Activated CD8-positive, alpha-beta memory T cell treated with anti-CD3 and anti-CD28 coated beads for 24 hours (primary cell): ENCODE data around the gene MRI1.
"Not testable (repeated sequence)": the region's sequence is repeated elsewhere in the genome, so short reads cannot be mapped to it uniquely, and the experiment has no call there.

Source experiments
- DNase-seq: peaks from one replicate; pipeline ENCODE4 v3.0.0-alpha.2; 2020

The MRI1 gene

DNA sequence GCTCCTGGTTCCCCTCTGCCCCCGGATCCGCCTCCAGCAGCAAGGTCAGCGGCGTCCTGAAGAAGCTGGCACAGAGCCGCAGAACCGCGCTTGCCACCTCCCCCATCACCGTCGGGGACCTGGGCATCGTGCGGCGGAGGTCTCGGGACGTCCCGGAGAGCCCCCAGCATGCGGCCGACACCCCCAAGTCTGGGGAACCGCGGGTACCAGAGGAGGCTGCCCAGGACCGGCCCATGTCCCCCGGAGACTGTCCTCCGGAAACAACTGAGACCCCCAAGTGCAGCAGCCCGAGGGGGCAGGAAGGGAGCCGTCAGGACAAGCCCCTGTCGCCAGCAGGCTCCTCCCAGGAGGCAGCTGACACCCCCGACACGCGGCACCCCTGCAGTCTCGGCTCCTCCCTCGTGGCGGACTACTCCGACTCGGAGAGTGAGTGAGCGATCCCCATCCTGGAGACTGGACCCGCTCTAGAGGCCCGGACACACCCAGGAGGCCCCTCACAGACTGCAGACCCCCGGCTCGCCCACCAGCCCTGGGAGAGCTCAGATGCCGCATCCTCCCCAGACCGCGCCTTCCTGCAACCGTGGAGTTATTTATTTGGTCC lies 1.6 kb upstream of the MRI1 start:
- no peak for DNase-seq

DNA sequence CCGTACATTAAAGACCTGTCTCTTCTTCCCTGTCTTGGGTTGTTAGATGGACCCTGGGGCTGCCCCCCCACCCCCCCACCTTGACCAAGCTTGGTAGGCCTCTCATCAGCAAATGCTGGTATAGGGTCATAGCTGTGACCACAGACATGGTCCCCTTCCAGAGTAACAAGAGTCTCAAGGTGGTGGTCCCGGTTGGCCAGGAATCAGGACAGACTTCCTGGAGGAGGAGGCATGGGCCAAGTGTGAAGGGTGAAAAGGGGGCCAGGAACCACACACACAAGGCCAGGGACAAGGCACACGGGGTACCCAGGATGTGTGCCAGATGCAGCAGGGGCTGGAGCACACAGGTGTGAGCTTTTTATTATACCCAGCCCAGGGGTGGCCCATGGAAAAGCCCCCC lies 1.1 kb upstream of the MRI1 start:
- no peak for DNase-seq

DNA sequence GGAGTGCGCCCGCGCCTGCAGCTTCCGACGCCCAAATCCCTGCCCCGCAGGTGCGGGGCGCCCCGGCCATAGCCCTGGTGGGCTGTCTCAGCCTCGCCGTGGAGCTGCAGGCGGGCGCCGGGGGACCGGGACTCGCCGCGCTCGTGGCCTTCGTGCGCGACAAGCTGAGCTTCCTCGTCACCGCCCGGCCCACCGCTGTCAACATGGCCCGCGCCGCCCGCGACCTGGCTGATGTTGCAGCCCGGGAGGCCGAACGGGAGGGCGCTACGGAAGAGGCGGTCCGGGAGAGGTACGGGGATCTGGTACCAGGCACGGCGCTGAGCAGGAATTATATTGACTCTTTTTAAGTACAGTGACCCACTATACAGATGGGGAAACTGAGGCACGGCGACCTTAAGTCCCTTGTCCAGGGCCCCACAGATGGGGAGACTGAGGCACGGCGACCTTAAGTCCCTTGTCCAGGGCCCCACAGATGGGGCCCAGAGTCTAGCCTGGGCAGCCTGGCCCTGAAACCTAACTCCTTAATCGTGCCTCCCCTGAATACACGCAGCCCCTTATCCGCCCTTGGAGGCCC lies 586 bp downstream of the MRI1 start:
- DNase-seq, result peak; percentile 74

DNA sequence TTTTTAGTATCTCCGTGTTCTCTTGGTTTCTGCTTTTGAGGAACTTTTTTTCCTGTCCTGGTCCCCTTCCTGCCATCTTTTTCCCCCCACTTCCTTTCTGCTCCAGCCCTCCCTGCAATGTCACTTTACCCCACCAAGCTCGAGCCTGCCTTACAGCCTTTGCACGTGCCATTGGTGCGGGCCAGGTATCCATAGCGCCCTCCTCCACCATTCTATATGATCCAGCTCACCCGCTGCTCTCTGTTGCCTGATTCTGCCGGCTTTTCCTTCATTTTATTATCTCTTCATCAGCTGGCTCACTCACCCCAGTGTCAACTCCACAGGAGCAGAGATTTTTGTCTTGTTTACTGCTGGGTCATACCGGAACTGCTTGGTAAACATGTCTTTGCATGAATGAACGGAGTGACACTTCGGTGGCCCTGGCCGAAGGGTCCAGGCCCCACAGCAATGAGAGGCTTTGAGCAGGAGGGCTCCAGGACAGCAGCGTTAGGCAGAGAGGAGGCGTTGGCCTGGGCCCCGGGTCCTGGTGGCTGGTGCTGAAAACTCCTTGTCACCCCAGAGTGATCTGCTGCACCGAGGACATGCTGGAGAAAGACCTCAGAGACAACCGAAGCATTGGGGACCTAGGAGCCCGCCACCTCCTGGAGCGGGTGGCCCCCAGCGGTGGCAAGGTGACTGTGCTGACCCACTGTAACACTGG lies 1.2 kb downstream of the MRI1 start:
- DNase-seq, result no peak

DNA sequence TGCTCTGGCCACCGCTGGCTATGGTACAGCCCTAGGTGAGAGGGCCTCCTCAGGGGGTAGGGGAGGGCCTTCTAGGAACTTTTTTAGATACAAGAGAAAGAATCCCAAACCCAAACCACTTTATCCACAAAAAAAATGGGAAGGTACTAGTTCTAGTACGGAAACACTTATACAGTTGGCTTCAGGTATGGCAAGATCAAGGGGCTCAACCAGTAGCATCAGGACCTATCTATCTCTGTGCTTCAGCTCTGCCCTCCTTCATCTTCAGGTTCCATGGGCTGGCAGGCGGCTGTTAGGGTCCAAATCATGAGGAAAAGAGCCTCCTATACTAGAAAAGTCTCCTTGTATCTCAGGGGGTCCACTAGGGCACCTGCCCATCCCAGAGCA lies 1.8 kb downstream of the MRI1 start:
- no peak for DNase-seq

DNA sequence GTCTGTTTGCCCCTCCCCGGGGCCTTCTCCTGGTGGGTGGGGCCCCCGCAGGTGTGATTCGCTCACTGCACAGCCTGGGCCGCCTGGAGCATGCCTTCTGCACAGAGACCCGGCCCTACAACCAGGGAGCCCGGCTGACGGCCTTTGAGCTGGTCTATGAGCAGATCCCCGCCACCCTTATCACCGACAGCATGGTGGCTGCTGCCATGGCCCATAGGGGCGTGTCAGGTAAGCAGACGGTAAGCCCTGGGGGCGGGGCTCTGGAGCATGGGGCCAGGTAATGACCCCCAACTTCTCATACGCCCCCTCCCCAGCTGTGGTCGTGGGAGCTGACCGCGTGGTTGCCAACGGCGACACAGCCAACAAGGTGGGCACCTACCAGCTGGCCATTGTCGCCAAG lies 4.2 kb downstream of the MRI1 start:
- DNase-seq, result no peak

DNA sequence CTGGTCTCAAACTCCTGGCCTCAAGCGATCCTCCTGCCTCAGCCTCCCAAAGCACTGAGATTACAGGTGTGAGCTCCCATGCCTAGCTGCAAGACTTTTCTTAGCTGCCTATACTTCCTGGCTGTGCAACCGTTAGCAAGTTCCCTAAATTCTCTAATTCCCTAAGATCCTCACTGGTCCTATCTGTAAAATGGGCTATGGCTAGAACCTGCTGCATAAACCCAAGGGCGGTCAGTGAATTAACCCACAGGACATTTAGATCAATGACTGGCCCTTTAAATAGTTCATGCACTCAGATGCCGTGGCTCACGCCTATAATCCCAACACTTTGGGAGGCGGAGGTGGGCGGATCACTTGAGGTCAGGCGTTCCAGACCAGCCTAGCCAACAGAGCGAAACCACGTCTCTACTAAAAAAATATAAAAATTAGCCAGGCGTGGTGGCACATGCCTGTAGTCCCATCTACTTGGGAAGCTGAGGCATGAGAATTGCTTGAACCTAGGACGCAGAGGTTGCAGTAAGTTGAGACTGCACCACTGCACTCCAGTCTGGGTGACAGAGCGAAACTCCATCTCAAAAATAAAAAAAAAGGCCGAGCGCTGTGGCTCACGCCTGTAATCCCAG lies 5.8 kb downstream of the MRI1 start:
- DNase-seq, result no peak

DNA sequence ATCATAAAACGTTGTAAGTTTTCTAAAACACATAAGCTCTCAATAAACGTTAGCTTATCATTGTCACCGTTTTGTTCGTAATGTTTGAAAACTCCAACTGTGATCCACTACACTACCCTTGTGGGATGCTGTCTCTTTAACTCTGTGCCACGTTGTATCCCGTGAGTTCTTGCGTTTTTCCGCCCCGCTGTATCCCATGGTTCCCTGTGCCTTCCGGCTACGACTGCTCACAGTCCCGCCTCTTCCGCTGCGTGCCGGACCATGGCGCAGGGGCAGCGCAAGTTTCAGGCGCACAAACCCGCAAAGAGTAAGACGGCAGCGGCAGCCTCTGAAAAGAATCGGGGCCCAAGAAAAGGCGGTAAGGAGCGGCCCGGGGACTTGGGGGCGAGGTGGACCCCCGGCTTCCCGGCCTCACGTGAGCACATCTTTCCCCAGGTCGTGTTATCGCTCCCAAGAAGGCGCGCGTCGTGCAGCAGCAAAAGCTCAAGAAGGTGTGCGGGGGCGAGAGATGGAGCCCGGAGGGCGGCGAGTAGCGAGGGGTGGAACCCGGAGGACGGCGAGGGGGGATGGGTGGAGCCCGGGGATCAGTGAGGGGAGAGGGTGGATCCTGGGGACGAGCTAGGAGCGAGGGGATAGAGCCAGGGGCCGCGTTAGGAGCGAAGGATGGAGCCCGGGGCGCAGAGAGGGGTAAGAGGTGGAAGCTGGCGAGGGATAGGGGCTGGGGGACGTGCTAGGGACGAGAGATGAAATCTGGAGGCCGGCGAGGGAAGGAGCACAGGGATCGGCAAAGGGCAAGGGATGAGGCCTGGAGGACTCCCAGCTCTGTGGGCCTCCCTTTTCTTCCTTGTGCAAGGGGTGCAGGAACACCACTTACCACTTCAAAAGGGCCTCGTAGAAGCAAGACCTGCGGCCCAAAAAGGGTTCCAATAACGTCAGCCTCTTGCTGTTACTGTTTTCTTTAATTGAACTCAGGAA lies 10.2 kb downstream of the MRI1 start, which contains the start of gene C19orf53:
Gene C19orf53 (plus strand): TSS at position 240 of the 975 bp plus-strand sequence. CDS start 22 bp downstream, at position 262.
- peak; percentile 92 for DNase-seq

DNA sequence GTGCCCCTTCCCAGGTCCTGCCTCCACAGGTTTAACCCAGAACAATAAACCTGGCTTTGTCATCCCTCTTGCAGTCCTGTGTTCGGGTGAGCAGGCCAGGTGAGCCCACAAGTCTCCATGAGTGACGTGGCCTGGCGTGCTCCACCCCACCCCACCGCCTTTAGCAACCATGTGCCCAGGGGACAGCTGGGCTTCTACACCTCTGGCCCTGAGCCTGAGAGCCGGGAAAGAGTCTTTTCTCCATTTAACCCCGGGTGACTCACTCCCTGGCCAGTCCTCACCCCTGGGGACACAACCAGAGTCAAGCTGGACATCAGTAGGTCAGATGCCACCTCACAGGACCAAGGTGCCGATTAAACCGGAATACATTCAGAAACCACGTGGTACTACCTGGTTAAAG lies 14.1 kb downstream of the MRI1 start:
- DNase-seq, result no peak

DNA sequence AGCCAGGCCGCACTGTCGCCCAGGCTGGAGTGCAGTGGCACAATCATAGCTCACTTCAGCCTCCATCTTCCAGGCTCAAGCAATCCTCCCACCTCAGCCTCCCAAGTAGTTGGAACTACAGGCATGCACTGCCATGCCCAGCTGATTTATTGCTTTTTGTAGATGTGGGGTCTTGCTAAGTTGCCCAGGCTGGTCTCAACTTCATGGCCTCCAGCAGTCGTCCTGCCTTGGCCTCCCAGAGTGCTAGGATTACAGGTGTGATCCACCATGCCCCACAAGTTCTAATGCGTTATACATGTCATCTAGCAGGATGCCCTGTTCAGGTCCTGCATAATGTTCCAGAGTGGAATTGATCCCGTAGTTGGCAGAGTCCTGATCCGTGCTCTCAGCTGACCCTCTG lies 14.5 kb downstream of the MRI1 start:
- no peak for DNase-seq

DNA sequence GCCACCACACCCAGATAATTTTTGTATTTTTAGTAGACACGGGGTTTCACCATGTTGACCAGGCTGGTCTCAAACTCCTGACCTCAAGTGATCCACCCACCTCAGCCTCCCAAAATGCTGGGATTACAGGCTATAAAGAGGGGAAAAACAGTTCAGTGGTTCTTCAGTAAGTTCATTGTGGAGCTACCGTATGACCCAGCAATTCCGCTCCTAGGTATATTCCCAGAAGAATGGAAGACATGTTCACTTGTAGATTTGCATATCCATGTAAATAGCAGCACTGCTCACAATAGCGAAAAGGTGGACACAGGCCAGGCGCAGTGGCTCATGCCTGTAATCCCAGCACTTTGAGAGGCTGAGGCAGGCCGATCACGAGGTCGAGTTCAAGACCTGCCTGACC lies 15.5 kb downstream of the MRI1 start:
- DNase-seq, result not testable (repeated sequence)

DNA sequence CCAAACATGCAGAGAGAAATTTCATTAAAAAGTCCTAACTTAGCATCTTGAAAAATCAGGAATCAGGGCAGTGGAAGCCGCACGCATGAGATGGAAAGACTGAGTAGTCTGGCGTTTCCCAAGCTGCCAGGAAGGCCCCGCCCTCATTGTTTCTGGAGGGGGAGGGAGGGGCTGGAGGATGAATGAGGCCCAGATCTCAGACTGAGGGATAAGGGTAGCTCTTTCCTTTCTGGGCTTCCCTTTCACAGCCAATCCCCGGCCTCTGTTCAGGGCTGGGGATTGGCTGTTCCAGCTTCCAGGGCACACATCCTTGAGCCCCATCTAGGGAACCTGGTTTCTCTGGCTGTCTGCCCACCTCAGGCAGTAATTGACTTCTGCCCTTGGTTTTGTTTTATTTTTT lies 17.2 kb downstream of the MRI1 start:
- no peak for DNase-seq

DNA sequence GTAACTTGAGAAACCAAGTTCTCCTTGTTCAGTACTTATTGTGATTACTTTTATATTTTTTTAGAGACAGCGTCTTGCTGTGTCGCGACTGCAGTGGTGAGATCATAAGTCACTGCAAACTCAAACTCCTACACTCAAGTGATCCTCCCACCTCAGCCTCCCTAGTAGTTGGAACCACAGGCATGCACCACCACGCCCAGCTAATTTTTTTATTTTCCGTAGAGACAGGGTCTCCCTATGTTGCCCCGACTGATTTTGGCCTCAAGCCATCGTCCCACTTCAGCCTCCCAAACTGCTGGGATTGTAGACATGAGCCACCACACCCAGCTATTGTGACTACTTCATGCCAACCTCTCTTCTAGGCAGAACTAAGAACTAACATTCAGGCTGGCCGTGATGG lies 18.2 kb downstream of the MRI1 start:
- DNase-seq, result no peak

DNA sequence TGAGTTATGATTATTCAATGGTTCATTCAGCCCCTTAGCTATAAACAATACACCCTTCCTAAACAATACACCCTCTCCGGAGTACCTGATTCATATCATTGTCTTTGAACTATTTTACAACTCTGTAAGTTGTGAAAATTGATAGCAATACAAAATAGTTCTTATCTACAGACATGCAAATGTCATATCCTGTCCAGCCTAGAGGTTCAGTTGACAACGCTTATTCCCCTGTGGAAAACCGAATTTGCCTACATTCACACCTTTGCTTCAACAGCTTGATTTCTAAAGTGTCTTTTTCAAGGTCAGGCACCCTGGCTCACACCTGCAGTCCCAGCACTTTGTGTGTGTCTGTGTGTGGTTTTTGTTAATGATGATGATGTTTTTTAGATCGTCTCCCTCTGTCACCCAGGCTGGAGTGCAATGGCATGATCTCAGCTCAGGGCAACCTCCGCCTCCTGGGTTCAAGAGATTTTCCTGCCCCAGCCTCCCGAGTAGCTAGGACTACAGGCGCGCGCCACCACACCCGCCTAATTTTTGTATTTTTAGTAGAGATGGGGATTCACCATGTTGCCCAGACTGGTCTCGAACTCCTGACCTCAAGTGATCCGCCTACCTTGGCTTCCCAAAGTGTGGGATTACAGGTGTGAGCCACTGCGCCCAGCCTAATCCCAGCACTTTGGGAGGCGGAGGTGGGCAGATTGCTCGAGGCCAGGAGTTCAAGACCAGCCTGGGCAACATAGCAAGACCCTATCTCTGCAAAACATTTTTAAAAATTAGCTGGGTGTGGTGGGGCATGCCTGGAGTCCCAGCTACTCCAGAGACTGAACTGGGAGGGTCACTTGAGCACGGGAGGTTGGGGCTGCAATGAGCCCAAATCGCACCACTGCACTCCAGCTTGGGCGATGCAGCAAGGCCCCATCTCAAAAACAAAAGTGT lies 19.5 kb downstream of the MRI1 start:
- no peak for DNase-seq

DNA sequence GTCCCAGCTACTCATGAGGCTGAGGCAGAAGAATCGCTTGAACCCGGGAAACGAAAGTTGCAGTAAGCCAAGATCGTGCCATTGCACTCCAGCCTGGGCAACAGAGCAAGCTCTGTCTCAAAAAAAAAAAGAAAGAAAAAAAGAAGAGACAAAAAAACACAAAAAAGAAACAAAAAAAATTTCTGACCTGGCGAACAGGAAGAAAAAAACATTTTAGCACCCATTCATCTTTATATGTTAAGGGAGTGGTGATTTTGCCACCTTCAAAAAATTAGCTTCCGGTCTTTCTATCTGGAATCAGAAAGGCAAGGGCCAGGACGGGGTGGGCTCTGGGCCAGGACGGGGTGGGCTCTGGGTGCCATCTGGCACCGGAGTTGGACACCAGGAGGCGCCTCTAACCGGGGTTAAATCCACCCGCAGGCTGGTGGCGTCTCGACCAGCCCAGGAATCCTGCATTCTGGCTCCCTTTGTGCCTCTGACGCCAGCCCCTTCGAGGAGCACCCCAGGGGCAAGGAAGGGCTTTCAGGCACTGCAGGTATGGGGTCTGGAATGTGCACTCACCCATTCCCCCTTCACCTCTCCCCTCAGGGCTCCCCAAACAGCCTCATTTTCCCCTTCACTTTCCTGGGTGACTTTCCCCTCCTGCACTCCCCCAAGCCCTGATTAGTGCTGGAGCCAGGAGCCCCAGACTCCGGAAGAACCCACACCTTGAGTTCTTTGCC lies 20.6 kb downstream of the MRI1 start:
- DNase-seq, result peak; percentile 88

DNA sequence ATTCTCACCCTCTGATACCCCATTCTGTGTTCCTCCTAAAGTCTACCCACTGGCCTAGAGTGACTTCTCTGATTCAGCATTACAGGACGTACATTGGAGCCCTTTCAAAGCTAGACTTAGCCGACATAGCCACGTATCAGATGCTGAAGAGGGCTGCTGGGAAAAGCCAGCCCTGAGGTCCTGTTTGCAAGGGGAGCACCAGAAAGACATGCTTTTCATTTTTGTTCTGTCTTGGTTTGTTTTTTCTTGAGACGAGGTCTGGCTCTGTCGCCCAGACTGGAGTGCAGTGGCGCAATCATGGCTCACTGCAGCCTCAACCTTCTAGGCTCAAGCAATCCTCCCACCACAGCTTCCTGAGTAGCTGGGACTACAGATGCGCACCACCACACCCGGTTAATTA lies 24.7 kb downstream of the MRI1 start:
- DNase-seq, result no peak

DNA sequence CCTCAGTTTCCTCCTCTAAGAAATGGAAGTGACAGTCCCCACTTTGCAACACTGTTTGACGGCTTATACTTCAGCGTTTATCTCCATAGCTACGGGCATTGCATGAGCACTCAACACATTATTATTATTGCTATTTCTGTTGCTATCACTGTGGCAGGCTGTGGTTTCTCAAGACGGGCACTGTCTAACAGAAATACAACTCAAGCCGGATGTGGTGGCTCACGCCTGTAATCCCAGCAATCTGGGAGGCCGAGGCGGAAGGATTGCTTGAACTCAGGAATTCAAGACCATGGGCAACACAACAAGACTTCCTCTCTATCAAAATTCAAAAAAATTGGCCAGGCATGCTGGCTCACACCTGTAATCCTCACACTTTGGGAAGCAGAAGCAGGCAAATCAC lies 26.0 kb downstream of the MRI1 start:
- no peak for DNase-seq

DNA sequence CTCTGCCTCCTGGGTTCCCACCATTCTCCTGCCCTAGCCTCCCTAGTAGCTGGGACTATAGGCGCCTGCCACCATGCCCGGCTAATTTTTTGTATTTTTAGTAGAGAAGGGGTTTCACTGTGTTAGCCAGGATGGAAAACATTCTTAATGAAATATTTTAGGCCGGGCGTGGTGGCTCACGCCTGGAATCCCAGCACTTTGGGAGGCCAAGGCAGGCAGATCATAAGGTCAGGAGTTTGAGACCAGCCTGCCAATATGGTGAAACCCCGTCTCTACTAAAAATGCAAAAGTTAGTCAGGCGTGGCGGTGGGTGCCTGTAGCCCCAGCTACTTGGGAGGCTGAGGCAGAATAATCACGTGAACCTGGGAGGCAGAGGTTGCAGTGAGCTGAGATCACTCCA lies 29.0 kb downstream of the MRI1 start:
- not testable (repeated sequence) for DNase-seq

DNA sequence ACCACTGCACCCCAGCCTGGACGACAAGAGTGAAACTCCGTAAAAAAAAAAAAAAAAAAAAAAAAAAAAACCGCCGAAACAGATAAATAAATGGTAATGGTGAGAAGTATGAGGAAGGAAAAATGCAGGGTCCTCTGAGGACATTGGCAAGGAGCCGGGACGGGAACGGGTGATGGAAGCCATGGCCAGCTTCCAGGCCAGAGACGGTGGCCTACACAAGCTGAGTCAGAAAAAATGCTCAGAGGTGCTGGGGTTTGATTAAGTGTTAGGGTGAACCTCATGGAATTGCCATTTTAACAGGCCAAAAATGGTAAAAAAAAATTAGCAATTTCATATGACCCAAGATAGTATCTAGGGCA lies 30.1 kb downstream of the MRI1 start:
- no peak for DNase-seq

DNA sequence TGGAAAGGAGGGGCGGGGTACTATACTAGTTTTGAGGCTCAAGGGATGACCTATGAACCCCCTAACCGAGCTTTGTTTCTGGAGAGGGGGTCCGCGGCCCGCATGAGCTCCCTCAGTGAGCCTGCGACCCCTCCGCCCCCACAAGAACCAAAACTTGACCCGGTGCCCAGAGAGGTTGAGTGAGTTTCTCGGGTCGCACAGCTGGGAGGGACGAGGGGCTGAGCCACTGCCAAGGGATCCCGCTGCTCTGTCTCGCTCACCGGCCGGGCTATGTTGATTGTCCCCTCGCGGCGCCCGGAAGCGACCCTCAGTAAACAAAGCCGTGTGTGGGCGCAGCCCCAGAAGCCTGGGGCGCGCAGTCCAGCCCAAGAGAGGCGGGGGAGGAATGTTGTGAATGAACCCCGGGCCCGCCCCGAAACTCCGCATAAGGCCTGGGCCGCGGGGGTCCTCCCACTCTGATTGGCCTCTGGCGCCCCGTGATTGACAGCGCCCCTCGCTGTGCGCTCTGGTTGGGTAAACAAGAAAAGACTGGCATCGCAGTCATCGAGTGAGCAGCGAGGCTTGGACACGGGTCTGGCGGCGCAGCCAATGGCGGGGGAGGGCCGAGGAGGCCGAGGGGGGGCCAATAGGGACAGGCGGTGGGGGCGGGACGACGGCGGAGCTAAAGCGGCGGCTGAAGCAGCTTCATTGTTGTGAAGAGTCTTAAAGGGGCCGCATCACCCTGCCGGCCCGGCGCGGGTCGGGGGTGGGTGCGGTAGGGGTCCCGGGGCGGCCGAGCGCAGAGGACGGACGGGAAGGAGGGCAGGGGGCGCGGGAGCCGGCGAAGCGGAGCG lies 30.7 kb downstream of the MRI1 start, which contains the start of gene ZSWIM4:
Gene ZSWIM4 (plus strand): TSS at position 687 of the 833 bp plus-strand sequence. CDS start 206 bp downstream, outside the sequence.
- peak; percentile 95 for DNase-seq
